ENCODE results near the gene ADAP1.
"Not testable (repeated sequence)": the region's sequence is repeated elsewhere in the genome, so short reads cannot be mapped to it uniquely, and the experiment has no call there.

Gene ADAP1, protein sequence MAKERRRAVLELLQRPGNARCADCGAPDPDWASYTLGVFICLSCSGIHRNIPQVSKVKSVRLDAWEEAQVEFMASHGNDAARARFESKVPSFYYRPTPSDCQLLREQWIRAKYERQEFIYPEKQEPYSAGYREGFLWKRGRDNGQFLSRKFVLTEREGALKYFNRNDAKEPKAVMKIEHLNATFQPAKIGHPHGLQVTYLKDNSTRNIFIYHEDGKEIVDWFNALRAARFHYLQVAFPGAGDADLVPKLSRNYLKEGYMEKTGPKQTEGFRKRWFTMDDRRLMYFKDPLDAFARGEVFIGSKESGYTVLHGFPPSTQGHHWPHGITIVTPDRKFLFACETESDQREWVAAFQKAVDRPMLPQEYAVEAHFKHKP

GRCh38 chr7:954330-955238 is at the start of gene ADAP1:
Gene ADAP1 (minus strand): TSS chr7:954680. CDS start chr7:954477, 203 bp downstream.
- no peak for TF ChIP-seq CTCF (IDR thresholded peaks at IDR 0.05; ENCODE audit: low read depth, low read length)

DNA sequence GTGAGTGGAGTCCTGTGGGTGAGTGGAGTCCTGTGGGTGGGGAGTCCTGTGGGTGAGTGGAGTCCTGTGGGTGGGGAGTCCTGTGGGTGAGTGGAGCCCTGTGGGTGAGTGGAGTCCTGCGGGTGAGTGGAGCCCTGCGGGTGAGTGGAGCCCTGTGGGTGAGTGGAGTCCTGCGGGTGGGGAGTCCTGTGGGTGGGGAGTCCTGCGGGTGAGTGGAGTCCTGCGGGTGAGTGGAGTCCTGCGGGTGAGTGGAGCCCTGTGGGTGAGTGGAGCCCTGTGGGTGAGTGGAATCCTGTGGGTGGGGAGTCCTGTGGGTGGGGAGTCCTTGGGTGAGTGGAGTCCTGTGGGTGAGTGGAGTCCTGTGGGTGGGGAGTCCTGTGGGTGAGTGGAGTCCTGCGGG is 48.0 kb upstream of the ADAP1 start:
- not testable (repeated sequence) for H3K4me3 ChIP-seq (ENCODE audit: low read depth, low read length)

More at GRCh38 chr7:954330-955238, at the start of gene ADAP1:
- H3K4me3 ChIP-seq (ENCODE audit: low read depth, low read length): no peak within 1 kb of the TSS

GRCh38 chr7:1002026-1002425 is 47.5 kb upstream of the ADAP1 start:
- not testable (repeated sequence) for H3K4me3 ChIP-seq (ENCODE audit: low read depth, low read length)

- not testable (repeated sequence) for H3K4me3 ChIP-seq (ENCODE audit: low read depth, low read length)
Measured at GRCh38 chr7:1001069-1001770, 46.7 kb upstream of the ADAP1 start.

- H3K4me3 ChIP-seq (ENCODE audit: low read depth, low read length): no peak overlapping the region
- no peak for TF ChIP-seq CTCF (IDR thresholded peaks at IDR 0.05; ENCODE audit: low read depth, low read length)
Measured at GRCh38 chr7:999941-1000935, 45.8 kb upstream of the ADAP1 start.

GRCh38 chr7:999149-999879 is 44.8 kb upstream of the ADAP1 start:
- no peak for TF ChIP-seq CTCF (IDR thresholded peaks at IDR 0.05; ENCODE audit: low read depth, low read length)
- no peak overlapping the region for H3K4me3 ChIP-seq (ENCODE audit: low read depth, low read length)

GRCh38 chr7:997404-998395 is 43.2 kb upstream of the ADAP1 start:
- H3K4me3 ChIP-seq (ENCODE audit: low read depth, low read length): no peak overlapping the region
- TF ChIP-seq CTCF (IDR thresholded peaks at IDR 0.05; ENCODE audit: low read depth, low read length): no peak

Measured in WI38 (cell line).